Cardiac fibroblast (primary cell): ENCODE results near the gene SLC22A15.
A peak's percentile ranks its signal among the peaks of the same experiment; 100 is the strongest.
"Not testable (repeated sequence)": the region's sequence is repeated elsewhere in the genome, so short reads cannot be mapped to it uniquely, and the experiment has no call there.

Experiments used
- DNase-seq, 2 donors: peaks; one replicate each; pipeline versions ENCODE4 v3.0.0 to v3.0.0-alpha.2; 2010; ENCODE audit warnings: low read depth in 2 of 2
- H3K4me3 ChIP-seq, 2 donors: replicated peaks in 1 of 2; 1 replicate in 1 of 2; 2 replicates in 1 of 2; pipeline ENCODE4 v1.5.1; 2011; ENCODE audit warnings: low read depth in 2 of 2, low read length in 2 of 2, mild to moderate bottlenecking in 2 of 2, moderate library complexity in 1 of 2
- TF ChIP-seq, protein P1 (sequence below): IDR thresholded peaks from one replicate; pipeline ENCODE4 v1.5.1; 2011; ENCODE audit warnings: low read depth, mild to moderate bottlenecking, low read length, inconsistent platforms

SLC22A15 gene

DNA sequence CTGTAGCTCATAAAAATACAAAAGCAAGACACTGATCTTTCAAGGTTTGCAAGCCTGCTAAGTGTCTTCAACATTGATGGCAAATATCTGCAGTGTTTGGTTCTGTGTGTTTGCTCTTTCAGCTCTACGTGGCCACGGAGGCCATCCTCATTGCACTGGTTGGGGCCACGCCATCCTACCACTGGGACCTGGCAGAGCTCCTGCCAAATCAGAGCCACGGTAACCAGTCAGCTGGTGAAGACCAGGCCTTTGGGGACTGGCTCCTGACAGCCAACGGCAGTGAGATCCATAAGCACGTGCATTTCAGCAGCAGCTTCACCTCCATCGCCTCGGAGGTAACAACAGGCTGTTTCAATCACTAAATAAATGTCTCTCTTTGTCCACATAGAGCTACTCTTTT is 15.6 kb downstream of the SLC22A15 start:
- DNase-seq: no peak
- no peak overlapping the region for H3K4me3 ChIP-seq
- TF ChIP-seq, protein P1, sequence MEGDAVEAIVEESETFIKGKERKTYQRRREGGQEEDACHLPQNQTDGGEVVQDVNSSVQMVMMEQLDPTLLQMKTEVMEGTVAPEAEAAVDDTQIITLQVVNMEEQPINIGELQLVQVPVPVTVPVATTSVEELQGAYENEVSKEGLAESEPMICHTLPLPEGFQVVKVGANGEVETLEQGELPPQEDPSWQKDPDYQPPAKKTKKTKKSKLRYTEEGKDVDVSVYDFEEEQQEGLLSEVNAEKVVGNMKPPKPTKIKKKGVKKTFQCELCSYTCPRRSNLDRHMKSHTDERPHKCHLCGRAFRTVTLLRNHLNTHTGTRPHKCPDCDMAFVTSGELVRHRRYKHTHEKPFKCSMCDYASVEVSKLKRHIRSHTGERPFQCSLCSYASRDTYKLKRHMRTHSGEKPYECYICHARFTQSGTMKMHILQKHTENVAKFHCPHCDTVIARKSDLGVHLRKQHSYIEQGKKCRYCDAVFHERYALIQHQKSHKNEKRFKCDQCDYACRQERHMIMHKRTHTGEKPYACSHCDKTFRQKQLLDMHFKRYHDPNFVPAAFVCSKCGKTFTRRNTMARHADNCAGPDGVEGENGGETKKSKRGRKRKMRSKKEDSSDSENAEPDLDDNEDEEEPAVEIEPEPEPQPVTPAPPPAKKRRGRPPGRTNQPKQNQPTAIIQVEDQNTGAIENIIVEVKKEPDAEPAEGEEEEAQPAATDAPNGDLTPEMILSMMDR: no peak

DNA sequence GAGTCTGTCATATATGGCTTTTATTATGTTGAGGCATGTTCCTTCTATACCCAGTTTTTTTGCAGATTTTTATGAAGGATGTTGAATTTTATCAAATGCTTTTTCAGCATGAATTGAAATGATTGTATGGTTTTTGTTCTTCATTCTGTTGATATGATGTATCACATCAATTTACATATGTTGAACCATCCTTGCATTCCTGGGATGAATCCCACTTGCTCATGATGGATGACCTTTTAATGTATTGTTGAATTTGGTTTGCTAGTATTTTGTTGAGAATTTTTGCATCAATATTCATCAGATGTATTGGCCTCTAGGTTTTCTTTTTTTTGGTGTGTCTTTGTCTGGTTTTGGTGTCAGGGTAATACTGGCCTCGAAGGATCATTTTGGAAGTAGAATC is 21.6 kb downstream of the SLC22A15 start:
- not testable (repeated sequence) for H3K4me3 ChIP-seq
- DNase-seq: peak in 1 of 2 donors; percentile 5

DNA sequence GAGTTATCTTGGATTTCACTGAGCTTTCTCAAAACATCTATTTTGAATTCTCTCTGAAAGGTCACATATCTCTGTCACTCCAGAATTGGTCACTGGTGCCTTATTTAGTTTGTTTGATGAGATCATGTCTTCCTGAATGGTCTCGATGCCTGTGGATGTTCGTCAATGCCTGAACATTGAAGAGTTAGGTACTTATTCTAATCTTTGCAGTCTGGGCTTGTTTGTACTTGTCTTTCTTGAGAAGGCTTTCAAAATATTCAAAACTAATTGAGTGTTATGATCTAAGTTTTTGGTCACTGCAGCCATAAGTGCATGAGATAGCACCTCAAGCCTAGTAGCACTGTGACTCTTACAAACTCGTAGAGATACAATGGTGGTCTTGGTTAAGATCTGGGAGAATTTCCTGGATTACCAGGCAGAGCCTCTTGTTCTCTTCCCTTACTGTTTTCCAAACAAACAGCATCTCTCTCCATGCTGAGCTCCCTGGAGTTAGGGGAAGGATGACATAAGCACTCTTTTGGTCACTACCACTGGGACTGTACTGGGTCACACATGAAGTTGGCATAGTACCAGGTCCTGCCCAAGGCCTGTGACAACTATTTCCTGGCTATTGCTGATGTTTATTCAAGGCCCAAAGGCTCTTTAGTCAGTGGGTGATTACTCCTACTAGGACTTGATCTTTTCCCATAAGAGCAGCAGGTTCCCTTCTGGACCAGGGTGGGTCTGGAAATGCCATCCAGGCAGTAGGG is 25.6 kb downstream of the SLC22A15 start:
- TF ChIP-seq, protein P1: no peak
- peak in 1 of 2 donors; percentile 24 for DNase-seq
- no peak overlapping the region for H3K4me3 ChIP-seq

DNA sequence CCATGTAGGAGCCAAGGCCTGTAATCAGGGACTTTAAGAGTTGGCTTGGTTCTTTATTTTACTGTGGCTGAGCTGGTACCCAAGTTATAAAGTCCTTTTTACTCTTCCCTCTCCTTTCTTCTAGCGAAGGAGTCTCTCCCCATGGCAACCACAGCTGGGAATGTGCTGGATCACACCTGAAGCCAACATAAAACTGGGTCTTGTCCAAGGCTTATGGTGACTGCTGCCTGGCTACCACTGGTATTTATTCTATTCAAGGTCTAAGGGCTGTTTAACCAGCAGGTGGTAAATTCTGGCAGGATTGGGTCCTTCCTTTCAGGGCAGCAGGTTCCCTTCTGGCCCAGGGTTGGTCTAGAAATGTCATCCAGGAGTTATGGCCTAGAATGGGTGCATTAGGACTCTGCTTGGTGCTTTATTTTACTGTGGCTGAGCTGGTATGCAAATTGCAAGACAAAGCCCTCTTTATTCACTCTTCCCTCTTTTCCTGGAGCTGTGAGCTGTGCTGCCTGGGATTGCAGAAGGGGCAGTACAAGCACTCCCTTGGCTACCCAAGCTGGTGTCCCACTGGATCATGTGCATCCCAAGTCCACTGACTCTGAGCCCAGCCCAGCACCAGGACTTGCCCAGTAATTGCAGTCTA is 26.6 kb downstream of the SLC22A15 start:
- H3K4me3 ChIP-seq: no peak overlapping the region
- DNase-seq: no peak
- TF ChIP-seq, protein P1: no peak

DNA sequence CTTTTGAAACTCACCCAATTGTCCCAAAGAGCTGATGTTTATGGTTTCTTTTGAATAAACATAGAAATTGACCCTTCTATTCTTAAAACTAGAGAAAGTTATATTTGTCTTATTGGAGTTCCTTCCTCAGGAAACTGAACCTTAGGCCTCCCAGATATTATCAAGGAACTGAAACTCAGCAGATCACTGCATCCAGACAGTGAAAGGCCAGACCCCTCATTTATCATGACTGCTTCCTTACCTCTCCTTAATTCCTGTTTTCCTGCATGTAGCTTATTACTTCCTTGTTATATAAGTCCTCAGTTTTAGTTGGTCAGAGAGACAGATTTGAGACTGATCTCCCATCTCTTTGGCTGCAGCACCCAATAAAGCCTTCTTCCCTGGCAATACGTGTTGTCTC is 27.5 kb downstream of the SLC22A15 start:
- DNase-seq: no peak
- H3K4me3 ChIP-seq: no peak overlapping the region
- TF ChIP-seq, protein P1: no peak

DNA sequence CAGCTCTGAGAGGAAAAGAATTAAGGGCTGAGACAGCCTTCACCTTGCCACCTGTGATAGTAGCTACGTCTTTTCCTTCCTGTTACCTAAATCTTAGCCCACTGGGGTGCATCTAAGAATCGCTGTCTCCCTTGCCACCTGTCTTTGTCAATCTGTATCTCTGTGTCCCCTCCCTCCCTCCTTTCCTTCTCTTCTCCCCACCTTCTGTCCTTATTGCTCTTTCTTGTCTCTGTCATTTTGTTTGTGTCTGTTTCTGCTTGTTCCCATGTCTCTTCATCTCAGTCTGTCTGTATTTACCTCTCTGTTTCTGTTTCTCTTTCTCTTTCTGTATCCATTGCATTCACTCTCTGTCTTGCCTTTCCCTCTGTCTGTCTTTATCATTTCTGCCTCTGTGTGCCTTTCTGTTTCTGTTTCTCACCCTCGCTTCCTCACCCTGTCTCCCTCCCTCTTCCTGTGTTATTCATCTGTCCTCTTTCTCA is 30.2 kb downstream of the SLC22A15 start:
- no peak for DNase-seq
- TF ChIP-seq, protein P1: no peak
- H3K4me3 ChIP-seq: no peak overlapping the region

DNA sequence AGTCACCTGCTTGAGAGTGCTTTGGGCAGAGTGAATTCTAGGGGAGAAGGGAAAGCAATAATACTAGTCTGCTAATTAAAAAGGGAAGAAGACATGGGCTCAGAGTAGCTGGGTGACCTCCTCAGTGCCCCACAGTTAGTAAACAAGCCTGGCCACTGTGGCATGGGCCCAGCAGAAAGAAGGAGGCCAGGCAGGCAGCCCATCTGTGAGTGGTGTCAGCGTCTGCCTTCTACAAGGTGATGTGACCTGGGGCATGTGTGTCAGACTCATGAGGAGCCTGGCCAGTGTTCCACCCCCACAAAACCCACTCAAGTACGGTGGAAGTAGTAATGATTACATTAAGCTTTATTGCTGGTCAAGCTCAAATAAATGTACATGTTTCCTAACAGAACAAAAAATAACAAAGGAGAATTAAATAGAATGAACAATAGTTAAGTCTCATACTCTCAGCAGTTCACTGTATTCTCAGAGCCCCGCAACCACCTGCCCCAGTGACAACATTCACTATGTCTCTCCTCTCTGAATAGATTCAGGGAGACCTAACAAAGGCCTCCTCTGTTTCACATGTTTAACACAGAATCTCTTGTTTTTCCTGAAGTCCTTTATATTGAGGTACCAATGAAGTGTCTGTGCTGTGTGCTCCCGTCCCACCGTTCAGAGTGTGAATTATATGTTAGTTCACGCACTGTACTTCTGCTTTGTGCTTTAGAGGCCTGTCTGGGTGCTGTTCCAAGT is 32.5 kb downstream of the SLC22A15 start:
- no peak overlapping the region for H3K4me3 ChIP-seq
- DNase-seq: no peak

More for the DNA sequence above, 32.5 kb downstream of the SLC22A15 start:
- TF ChIP-seq, protein P1: no peak
